CD4-positive, alpha-beta T cell (primary cell): ENCODE measurements around the gene STARD13. TPM values are rescaled to one million over a fixed set of nuclear protein-coding genes. Genes with fewer than 3 reads are reported as not detected.

Experiments
- ATAC-seq: fragments of 200-7000 bp; cut with Tn5 transposase; one replicate; pipeline ENCODE4 v1.10.0; 2022; ENCODE audit warnings: mild to moderate bottlenecking; ENCODE audit not compliant: poor library complexity
- CTCF ChIA-PET: fragments of 350-600 bp; sonication (Branson Sonifier 250); formaldehyde crosslinking; loops from one replicate; lab custom pipeline; 2021; ENCODE audit warnings: antibody characterized with exemption, inconsistent platforms; lab: Charles Lee
- POLR2A ChIA-PET: fragments of 350-600 bp; sonication (Branson Sonifier 250); formaldehyde crosslinking; loops from one replicate; lab custom pipeline; 2021; ENCODE audit warnings: antibody characterized with exemption, inconsistent platforms; lab: Charles Lee
- DNase-seq, 14 experiments: peaks; one replicate each; pipeline ENCODE4 v3.0.0-alpha.2; 2013 to 2020; ENCODE audit warnings: mixed read lengths in 2 of 14
- H3K27ac ChIP-seq, 2 donors: one replicate each; pipeline versions ENCODE4 v1.5.1 to v1.7.0; 2013; ENCODE audit warnings: low read length in 2 of 2, low read depth in 1 of 2, mild to moderate bottlenecking in 1 of 2
- H3K27me3 ChIP-seq, 2 experiments: 1 replicate in 1 of 2; 2 replicates in 1 of 2; pipeline versions ENCODE4 v1.6.1 to v1.7.0; 2013; ENCODE audit warnings: low read length in 2 of 2, control low read depth in 1 of 2, mild to moderate bottlenecking in 1 of 2, moderate library complexity in 1 of 2; ENCODE audit not compliant: insufficient read depth in 2 of 2, control insufficient read depth in 1 of 2
- H3K36me3 ChIP-seq: one replicate; pipeline ENCODE4 v1.6.1; 2013; ENCODE audit warnings: low read length, control low read depth; ENCODE audit not compliant: insufficient read depth
- H3K4me1 ChIP-seq: one replicate; pipeline ENCODE4 v1.6.1; 2013; ENCODE audit warnings: low read length, control low read depth; ENCODE audit not compliant: insufficient read depth
- H3K4me3 ChIP-seq: one replicate; pipeline ENCODE4 v1.5.1; 2013; ENCODE audit warnings: mild to moderate bottlenecking, low read length, moderate library complexity
- H3K9me3 ChIP-seq, 2 experiments: 1 replicate in 1 of 2; 2 replicates in 1 of 2; pipeline versions ENCODE4 v1.6.1 to v1.7.0; 2013; ENCODE audit warnings: low read length in 2 of 2, mild to moderate bottlenecking in 2 of 2, control low read depth in 1 of 2, moderate library complexity in 1 of 2; ENCODE audit not compliant: control insufficient read depth in 1 of 2, insufficient read depth in 1 of 2
- H3K27ac Mint-ChIP-seq: one replicate; pipeline ENCODE4 v1.8.0; 2020; ENCODE audit warnings: mixed read lengths
- H3K27me3 Mint-ChIP-seq: one replicate; pipeline ENCODE4 v1.8.0; 2021; ENCODE audit warnings: mixed read lengths
- H3K36me3 Mint-ChIP-seq: one replicate; pipeline ENCODE4 v1.8.0; 2021; ENCODE audit warnings: low read depth, mixed read lengths
- H3K4me1 Mint-ChIP-seq: one replicate; pipeline ENCODE4 v1.8.0; 2021; ENCODE audit warnings: low read depth, mixed read lengths
- H3K4me3 Mint-ChIP-seq: one replicate; pipeline ENCODE4 v1.8.0; 2020; ENCODE audit warnings: mild to moderate bottlenecking, mixed read lengths
- H3K9me3 Mint-ChIP-seq: one replicate; pipeline ENCODE4 v1.8.0; 2020; ENCODE audit warnings: mixed read lengths
- intact Hi-C, 2 experiments: fragments of 100-400 bp; cut with DNase I in 1 of 2; cut with micrococcal nuclease in 1 of 2; formaldehyde crosslinking; loops; one replicate each; pipeline versions ENCODE4 v1.15.1 to v1.9.0; 2023 to 2025; cut with DNase I, micrococcal nuclease
- total RNA-seq, 174 experiments: library from RNA in 2 of 174; stranded (reverse) in 2 of 174; gene quantifications; one replicate each; pipeline ENCODE4 v1.2.3 and lab custom pipeline; 2021 to 2026
- TF ChIP-seq, protein P1 (sequence below): fragments of 200-600 bp; IDR thresholded peaks from one replicate; pipeline ENCODE4 v1.8.0; 2022; ENCODE audit warnings: antibody characterized with exemption, mild to moderate bottlenecking

STARD13 gene
- total RNA-seq, 2 experiments from 2014 or later = not detected

- Mint-ChIP-seq H3K27ac (no peak overlapping the region), H3K9me3 (no peaks in the 10 kb centered on the region), H3K36me3 (no peaks in the 10 kb centered on the region), H3K27me3 (peaks cover 12% of the 10 kb centered on the region), H3K4me3 (no peak overlapping the region), H3K4me1 (no peaks in the 10 kb centered on the region)
- CTCF ChIA-PET = interaction anchor here (1.2 kb wide), 1 partner anchor 10 kb away, joined by 3 read pairs; no protein-coding TSS in a partner anchor
- Histone ChIP-seq H3K27me3 (peaks cover 0 to 5% of the 10 kb centered on the region in 2 experiments), H3K4me3 (no peak overlapping the region), H3K27ac (no peak overlapping the region), H3K4me1 (no peaks in the 10 kb centered on the region), H3K36me3 (no peaks in the 10 kb centered on the region), H3K9me3 (no peaks in the 10 kb centered on the region)
- POLR2A ChIA-PET = no interaction called here
- TF ChIP-seq, protein P1, sequence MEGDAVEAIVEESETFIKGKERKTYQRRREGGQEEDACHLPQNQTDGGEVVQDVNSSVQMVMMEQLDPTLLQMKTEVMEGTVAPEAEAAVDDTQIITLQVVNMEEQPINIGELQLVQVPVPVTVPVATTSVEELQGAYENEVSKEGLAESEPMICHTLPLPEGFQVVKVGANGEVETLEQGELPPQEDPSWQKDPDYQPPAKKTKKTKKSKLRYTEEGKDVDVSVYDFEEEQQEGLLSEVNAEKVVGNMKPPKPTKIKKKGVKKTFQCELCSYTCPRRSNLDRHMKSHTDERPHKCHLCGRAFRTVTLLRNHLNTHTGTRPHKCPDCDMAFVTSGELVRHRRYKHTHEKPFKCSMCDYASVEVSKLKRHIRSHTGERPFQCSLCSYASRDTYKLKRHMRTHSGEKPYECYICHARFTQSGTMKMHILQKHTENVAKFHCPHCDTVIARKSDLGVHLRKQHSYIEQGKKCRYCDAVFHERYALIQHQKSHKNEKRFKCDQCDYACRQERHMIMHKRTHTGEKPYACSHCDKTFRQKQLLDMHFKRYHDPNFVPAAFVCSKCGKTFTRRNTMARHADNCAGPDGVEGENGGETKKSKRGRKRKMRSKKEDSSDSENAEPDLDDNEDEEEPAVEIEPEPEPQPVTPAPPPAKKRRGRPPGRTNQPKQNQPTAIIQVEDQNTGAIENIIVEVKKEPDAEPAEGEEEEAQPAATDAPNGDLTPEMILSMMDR = no peak
- ATAC-seq (no peak), DNase-seq (no peak)
- intact Hi-C loops = no loop called here
Observed at GRCh38 chr13:33277037-33277740, 8.4 kb downstream of the STARD13 start.

GRCh38 chr13:33276570-33276969 is 9.0 kb downstream of the STARD13 start:
- TF ChIP-seq, protein P1 = no peak
- DNase-seq (no peak), ATAC-seq (no peak)
- Histone ChIP-seq H3K27me3 (peaks cover 0 to 5% of the 10 kb centered on the region in 2 experiments), H3K36me3 (no peaks in the 10 kb centered on the region), H3K4me1 (no peaks in the 10 kb centered on the region), H3K9me3 (no peaks in the 10 kb centered on the region), H3K27ac (no peak overlapping the region), H3K4me3 (no peak overlapping the region)
- Mint-ChIP-seq H3K27ac (no peak overlapping the region), H3K36me3 (no peaks in the 10 kb centered on the region), H3K4me3 (no peak overlapping the region), H3K27me3 (peaks cover 6% of the 10 kb centered on the region), H3K9me3 (no peaks in the 10 kb centered on the region), H3K4me1 (no peaks in the 10 kb centered on the region)
- CTCF ChIA-PET = interaction anchor here (1.2 kb wide), 1 partner anchor 10 kb away, joined by 3 read pairs; no protein-coding TSS in a partner anchor
- POLR2A ChIA-PET = no interaction called here
- intact Hi-C loops = no loop called here

- intact Hi-C loops = no loop called here
- H3K36me3 ChIP-seq = no peaks in the 10 kb centered on the region
- DNase-seq (no peak), ATAC-seq (no peak)
- no peaks in the 10 kb centered on the region for H3K9me3 ChIP-seq
- peaks cover 0 to 5% of the 10 kb centered on the region in 2 experiments for H3K27me3 ChIP-seq
- Mint-ChIP-seq H3K4me3 (no peak overlapping the region), H3K27ac (no peak overlapping the region), H3K9me3 (no peaks in the 10 kb centered on the region), H3K4me1 (no peaks in the 10 kb centered on the region), H3K27me3 (peaks cover 4% of the 10 kb centered on the region), H3K36me3 (no peaks in the 10 kb centered on the region)
- H3K4me1 ChIP-seq = no peaks in the 10 kb centered on the region
- CTCF ChIA-PET = no interaction called here
- H3K27ac ChIP-seq = no peak overlapping the region
- no peak overlapping the region for H3K4me3 ChIP-seq
- POLR2A ChIA-PET = no interaction called here
- TF ChIP-seq, protein P1 = no peak
Observed at GRCh38 chr13:33275916-33276315, 9.6 kb downstream of the STARD13 start.
